Measurements from ENCODE around the gene GDF7. TPM values are rescaled to one million over a fixed set of nuclear protein-coding genes. Genes with fewer than 3 reads are reported as not detected.

GDF7 gene
- polyA plus RNA-seq, 3 donors, result not detected

DNA sequence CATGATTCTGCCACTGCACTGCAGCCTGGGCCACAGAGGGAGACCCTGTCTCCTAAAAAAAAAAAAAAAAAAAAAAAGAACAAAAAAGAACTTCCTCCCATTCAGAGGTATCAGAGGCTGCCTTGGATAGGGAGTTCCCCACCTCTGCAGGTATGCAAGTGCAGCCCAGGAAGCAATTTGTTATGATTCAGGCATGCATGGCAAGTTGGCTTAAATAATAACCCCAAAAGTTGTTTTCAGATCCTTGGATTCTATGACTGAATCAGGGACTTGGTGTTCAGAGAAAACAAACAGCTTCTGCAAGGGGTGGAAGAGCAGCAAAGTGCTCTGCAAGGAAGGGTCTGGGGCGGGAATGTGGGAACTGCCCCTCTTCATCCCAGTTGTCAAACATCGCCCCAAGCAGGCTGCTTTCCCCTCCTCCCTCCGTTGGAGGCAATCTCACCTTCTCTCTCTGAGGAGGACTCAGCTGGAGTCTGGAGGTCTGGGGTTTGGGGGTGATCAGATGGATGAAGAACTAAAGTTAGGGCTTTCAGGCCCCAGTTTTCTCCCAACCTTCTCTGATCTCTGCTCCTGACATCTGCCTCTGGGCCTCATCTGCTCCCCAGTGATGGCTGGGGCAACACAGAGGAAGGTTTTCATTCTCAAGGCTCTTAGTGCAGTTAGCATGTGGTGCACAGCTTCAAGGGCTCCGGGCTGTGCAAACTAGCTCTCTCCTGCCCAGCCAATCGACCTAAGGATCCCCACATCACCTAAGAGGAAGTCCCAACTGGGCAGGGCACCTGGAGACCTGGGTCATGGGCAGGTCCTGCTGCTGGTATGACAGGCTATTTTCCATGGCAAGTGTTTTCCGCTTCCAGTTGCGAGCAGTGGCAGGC lies 3.5 kb upstream of the GDF7 start:
- no peaks in the 10 kb centered on the region for H3K79me2 ChIP-seq (ENCODE audit: insufficient read depth, low read length)
- Mint-ChIP-seq H3K27me3 (ENCODE audit: low read depth in 3 of 3) (peaks cover 67 to 92% (median 80%) of the 10 kb centered on the region in 3 donors), H3K4me3 (peak overlapping the region in 1 of 2 donors; percentile 75), H3K36me3 (peaks cover 0 to 6% of the 10 kb centered on the region in 2 donors), H3K4me1 (peaks cover 19% of the 10 kb centered on the region), H3K9me3 (peaks cover 0 to 22% (median 5%) of the 10 kb centered on the region in 7 donors), H3K27ac (no peak overlapping the region)
- H3K9me3 ChIP-seq (replicated peaks in 1 of 2; ENCODE audit: control insufficient read depth in 1 of 2, insufficient read depth in 1 of 2, low read length in 2 of 2), result peaks cover 0 to 31% of the 10 kb centered on the region in 2 donors
- H3K4me3 ChIP-seq (replicated peaks in 1 of 3; ENCODE audit: low read depth in 2 of 3, low read length in 3 of 3), result no peak overlapping the region
- intact Hi-C loops (cut with micrococcal nuclease), result loop anchor here (2.0 to 10.0 kb wide), 3 partner anchors 299 to 1309 kb away; partner anchors contain the start of gene OSR1 (in 1 of the 2)
- no peak overlapping the region for H3K27ac ChIP-seq (ENCODE audit: low read depth in 1 of 2, low read length in 2 of 2)
- 61% methylated on average over 4 of the region's 7 CpGs for WGBS (ENCODE audit: insufficient coverage)
- H4K20me1 ChIP-seq (ENCODE audit: insufficient read depth, low read length), result no peaks in the 10 kb centered on the region
- no peaks in the 10 kb centered on the region for H3K36me3 ChIP-seq (replicated peaks in 1 of 2; ENCODE audit: control insufficient read depth in 1 of 2, insufficient read depth in 2 of 2, low read length in 2 of 2)
- H3K4me1 ChIP-seq (ENCODE audit: control insufficient read depth in 1 of 2, insufficient read depth in 2 of 2, low read length in 2 of 2), result peaks cover 8 to 20% of the 10 kb centered on the region in 2 donors
- no peak overlapping the region for H3K9ac ChIP-seq (ENCODE audit: insufficient read depth, low read length, poor library complexity, severe bottlenecking)
- H2AFZ ChIP-seq (ENCODE audit: insufficient read depth, low read depth, low read length, poor library complexity, severe bottlenecking), result no peak overlapping the region
- H3K4me2 ChIP-seq (replicated peaks; ENCODE audit: extremely low read depth, low read length, poor library complexity, severe bottlenecking), result no peak overlapping the region
- no peak for DNase-seq
- TF ChIP-seq, protein P1, sequence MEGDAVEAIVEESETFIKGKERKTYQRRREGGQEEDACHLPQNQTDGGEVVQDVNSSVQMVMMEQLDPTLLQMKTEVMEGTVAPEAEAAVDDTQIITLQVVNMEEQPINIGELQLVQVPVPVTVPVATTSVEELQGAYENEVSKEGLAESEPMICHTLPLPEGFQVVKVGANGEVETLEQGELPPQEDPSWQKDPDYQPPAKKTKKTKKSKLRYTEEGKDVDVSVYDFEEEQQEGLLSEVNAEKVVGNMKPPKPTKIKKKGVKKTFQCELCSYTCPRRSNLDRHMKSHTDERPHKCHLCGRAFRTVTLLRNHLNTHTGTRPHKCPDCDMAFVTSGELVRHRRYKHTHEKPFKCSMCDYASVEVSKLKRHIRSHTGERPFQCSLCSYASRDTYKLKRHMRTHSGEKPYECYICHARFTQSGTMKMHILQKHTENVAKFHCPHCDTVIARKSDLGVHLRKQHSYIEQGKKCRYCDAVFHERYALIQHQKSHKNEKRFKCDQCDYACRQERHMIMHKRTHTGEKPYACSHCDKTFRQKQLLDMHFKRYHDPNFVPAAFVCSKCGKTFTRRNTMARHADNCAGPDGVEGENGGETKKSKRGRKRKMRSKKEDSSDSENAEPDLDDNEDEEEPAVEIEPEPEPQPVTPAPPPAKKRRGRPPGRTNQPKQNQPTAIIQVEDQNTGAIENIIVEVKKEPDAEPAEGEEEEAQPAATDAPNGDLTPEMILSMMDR (IDR thresholded peaks at IDR 0.05), result no peak
- H3K27me3 ChIP-seq (ENCODE audit: control insufficient read depth in 2 of 2, insufficient read depth in 2 of 2, low read length in 2 of 2), result peaks cover 44 to 81% of the 10 kb centered on the region in 2 donors

DNA sequence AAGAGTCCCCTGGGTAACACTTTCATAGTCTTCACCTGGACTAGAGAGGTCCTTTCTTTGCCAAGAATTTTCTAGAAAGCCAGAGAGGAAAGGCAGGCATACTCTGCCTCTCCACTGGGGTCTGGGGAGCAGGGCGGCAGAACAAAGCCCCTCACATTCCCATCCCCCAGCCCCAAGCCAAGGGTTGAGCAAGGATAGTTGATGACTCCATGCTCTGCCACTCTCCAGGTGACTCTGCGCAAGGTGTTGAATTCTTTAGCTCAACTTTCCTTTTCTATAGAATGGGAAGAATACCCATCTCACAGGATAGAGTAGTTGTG lies 2.9 kb upstream of the GDF7 start:
- Histone ChIP-seq H3K79me2 (ENCODE audit: insufficient read depth, low read length) (no peaks in the 10 kb centered on the region), H2AFZ (ENCODE audit: insufficient read depth, low read depth, low read length, poor library complexity, severe bottlenecking) (no peak overlapping the region), H3K36me3 (replicated peaks in 1 of 2; ENCODE audit: control insufficient read depth in 1 of 2, insufficient read depth in 2 of 2, low read length in 2 of 2) (no peaks in the 10 kb centered on the region), H3K9me3 (replicated peaks in 1 of 2; ENCODE audit: control insufficient read depth in 1 of 2, insufficient read depth in 1 of 2, low read length in 2 of 2) (peaks cover 0 to 31% of the 10 kb centered on the region in 2 donors), H3K4me2 (replicated peaks; ENCODE audit: extremely low read depth, low read length, poor library complexity, severe bottlenecking) (no peak overlapping the region), H3K9ac (ENCODE audit: insufficient read depth, low read length, poor library complexity, severe bottlenecking) (no peak overlapping the region), H4K20me1 (ENCODE audit: insufficient read depth, low read length) (no peaks in the 10 kb centered on the region), H3K27ac (ENCODE audit: low read depth in 1 of 2, low read length in 2 of 2) (no peak overlapping the region), H3K27me3 (ENCODE audit: control insufficient read depth in 2 of 2, insufficient read depth in 2 of 2, low read length in 2 of 2) (peaks cover 50 to 84% of the 10 kb centered on the region in 2 donors), H3K4me1 (ENCODE audit: control insufficient read depth in 1 of 2, insufficient read depth in 2 of 2, low read length in 2 of 2) (peaks cover 8 to 20% of the 10 kb centered on the region in 2 donors), H3K4me3 (replicated peaks in 1 of 3; ENCODE audit: low read depth in 2 of 3, low read length in 3 of 3) (no peak overlapping the region)
- peak overlapping the region in 1 of 2 donors; percentile 75 for H3K4me3 Mint-ChIP-seq
- H3K27me3 Mint-ChIP-seq (ENCODE audit: low read depth in 3 of 3), result peaks cover 68 to 92% (median 82%) of the 10 kb centered on the region in 3 donors
- H3K4me1 Mint-ChIP-seq, result peaks cover 19% of the 10 kb centered on the region
- TF ChIP-seq, protein P1 (IDR thresholded peaks at IDR 0.05), result no peak
- H3K36me3 Mint-ChIP-seq, result peaks cover 0 to 6% of the 10 kb centered on the region in 2 donors
- no CpG with 5 or more reads among the region's 2 CpGs for WGBS (ENCODE audit: insufficient coverage)
- intact Hi-C loops (cut with micrococcal nuclease), result loop anchor here in 1 of 2 donors (5.0 to 10.0 kb wide), 2 partner anchors 298 to 1309 kb away; partner anchors contain the start of gene OSR1
- H3K27ac Mint-ChIP-seq, result no peak overlapping the region
- no peak for DNase-seq
- H3K9me3 Mint-ChIP-seq, result peaks cover 0 to 22% (median 5%) of the 10 kb centered on the region in 7 donors

All from CD14-positive monocyte (primary cell).